WTC11 (cell line): ENCODE measurements around the gene INHA. TPM values are rescaled to one million over a fixed set of nuclear protein-coding genes. Genes with fewer than 3 reads are reported as not detected.

ENCODE experiments used
- ATAC-seq: fragments of 200-7000 bp; cut with Tn5 transposase; 2 replicates; pipeline ENCODE4 v1.10.0; 2021; ENCODE audit warnings: mild to moderate bottlenecking, moderate library complexity
- CTCF ChIA-PET: fragments of 300-600 bp; sonication (Branson Sonifier 250); formaldehyde crosslinking; loops from one replicate; lab custom pipeline; 2021; ENCODE audit warnings: antibody characterized with exemption; lab: Charles Lee
- POLR2A ChIA-PET: fragments of 350-600 bp; sonication (Branson Sonifier 250); formaldehyde crosslinking; loops from one replicate; lab custom pipeline; 2021; ENCODE audit warnings: antibody characterized with exemption; lab: Charles Lee
- DNase-seq: peaks from one replicate; pipeline ENCODE4 v3.0.0; 2021; ENCODE audit warnings: low spot score
- H3K27ac Mint-ChIP-seq: 2 replicates; pipeline ENCODE4 v1.8.0; 2021; ENCODE audit warnings: mixed read lengths
- H3K27me3 Mint-ChIP-seq: 2 replicates; pipeline ENCODE4 v1.8.0; 2021; ENCODE audit warnings: low read depth, mild to moderate bottlenecking, moderate library complexity, mixed read lengths
- H3K36me3 Mint-ChIP-seq: 2 replicates; pipeline ENCODE4 v1.8.0; 2021; ENCODE audit warnings: mixed read lengths
- H3K4me1 Mint-ChIP-seq: 2 replicates; pipeline ENCODE4 v1.8.0; 2022; ENCODE audit warnings: mixed read lengths
- H3K4me3 Mint-ChIP-seq: 2 replicates; pipeline ENCODE4 v1.8.0; 2021; ENCODE audit warnings: mild to moderate bottlenecking, moderate library complexity, mixed read lengths
- H3K9me3 Mint-ChIP-seq: 2 replicates; pipeline ENCODE4 v1.8.0; 2021; ENCODE audit warnings: mixed read lengths
- ARID4B ChIP-seq: sonication (generic); formaldehyde crosslinking; IDR thresholded peaks from 2 replicates; pipeline ENCODE4 v1.8.0; 2023; ENCODE audit warnings: missing genetic modification reagents, mild to moderate bottlenecking, borderline replicate concordance
- ATF1 ChIP-seq: sonication (generic); formaldehyde crosslinking; IDR thresholded peaks from 2 replicates; pipeline ENCODE4 v1.8.1; 2023; ENCODE audit warnings: mild to moderate bottlenecking, moderate library complexity, missing genetic modification reagents
- ATF3 ChIP-seq: sonication (generic); formaldehyde crosslinking; conservative IDR thresholded peaks from 2 replicates; pipeline ENCODE4 v1.8.1; 2022; ENCODE audit warnings: mild to moderate bottlenecking, missing genetic modification reagents
- CREM ChIP-seq: sonication (generic); formaldehyde crosslinking; IDR thresholded peaks from 2 replicates; pipeline ENCODE4 v1.8.1; 2022; ENCODE audit warnings: mild to moderate bottlenecking, missing genetic modification reagents, moderate library complexity
- E2F4 ChIP-seq: sonication (generic); formaldehyde crosslinking; IDR thresholded peaks from 2 replicates; pipeline ENCODE4 v1.8.1; 2022; ENCODE audit warnings: low read depth, mild to moderate bottlenecking, moderate library complexity, missing genetic modification reagents, borderline replicate concordance
- ELF4 ChIP-seq: sonication (generic); formaldehyde crosslinking; IDR thresholded peaks from 2 replicates; pipeline ENCODE4 v1.8.1; 2022; ENCODE audit warnings: low read depth, mild to moderate bottlenecking, moderate library complexity, missing genetic modification reagents
- ESRRA ChIP-seq: sonication (generic); formaldehyde crosslinking; IDR thresholded peaks from 2 replicates; pipeline ENCODE4 v1.8.1; 2022; ENCODE audit warnings: mild to moderate bottlenecking, missing genetic modification reagents, borderline replicate concordance
- FOXJ3 ChIP-seq: sonication (generic); formaldehyde crosslinking; IDR thresholded peaks from 2 replicates; pipeline ENCODE4 v1.9.0; 2021; ENCODE audit warnings: missing genetic modification reagents, mild to moderate bottlenecking, borderline replicate concordance
- FOXK1 ChIP-seq: sonication (generic); formaldehyde crosslinking; IDR thresholded peaks from 2 replicates; pipeline ENCODE4 v1.8.0; 2022; ENCODE audit warnings: mild to moderate bottlenecking, moderate library complexity, missing genetic modification reagents
- FOXP1 ChIP-seq: sonication (generic); formaldehyde crosslinking; IDR thresholded peaks from 2 replicates; pipeline ENCODE4 v1.8.0; 2022; ENCODE audit warnings: missing genetic modification reagents, mild to moderate bottlenecking, moderate library complexity, borderline replicate concordance
- FOXP4 ChIP-seq: sonication (generic); formaldehyde crosslinking; IDR thresholded peaks from 2 replicates; pipeline ENCODE4 v1.8.0; 2022; ENCODE audit warnings: mild to moderate bottlenecking, missing genetic modification reagents
- GABPB1 ChIP-seq: sonication (generic); formaldehyde crosslinking; IDR thresholded peaks from 2 replicates; pipeline ENCODE4 v1.8.1; 2023; ENCODE audit warnings: mild to moderate bottlenecking, missing genetic modification reagents
- IRF2 ChIP-seq: sonication (generic); formaldehyde crosslinking; IDR thresholded peaks from 2 replicates; pipeline ENCODE4 v1.8.0; 2022; ENCODE audit warnings: low read depth, missing genetic modification reagents, borderline replicate concordance
- MYBL2 ChIP-seq: sonication (generic); formaldehyde crosslinking; IDR thresholded peaks from 2 replicates; pipeline ENCODE4 v1.8.1; 2023; ENCODE audit warnings: mild to moderate bottlenecking, moderate library complexity, missing genetic modification reagents
- NFE2L1 ChIP-seq: sonication (generic); formaldehyde crosslinking; IDR thresholded peaks from 2 replicates; pipeline ENCODE4 v1.8.1; 2023; ENCODE audit warnings: missing genetic modification reagents
- NFYB ChIP-seq: sonication (generic); formaldehyde crosslinking; conservative IDR thresholded peaks from 2 replicates; pipeline ENCODE4 v1.8.0; 2022; ENCODE audit warnings: low read depth, missing genetic modification reagents
- NR3C1 ChIP-seq: sonication (generic); formaldehyde crosslinking; conservative IDR thresholded peaks from 2 replicates; pipeline ENCODE4 v1.8.1; 2023; ENCODE audit warnings: low read depth, mild to moderate bottlenecking, missing genetic modification reagents
- PREB ChIP-seq: sonication (generic); formaldehyde crosslinking; IDR thresholded peaks from 2 replicates; pipeline ENCODE4 v1.8.1; 2022; ENCODE audit warnings: mild to moderate bottlenecking, missing genetic modification reagents, moderate library complexity, borderline replicate concordance
- SOX15 ChIP-seq: fragments of 250-450 bp; sonication (Bioruptor Pico); IDR thresholded peaks from 2 replicates; pipeline ENCODE4 v1.9.0; 2021; ENCODE audit warnings: mild to moderate bottlenecking
- SP1 ChIP-seq: sonication (generic); formaldehyde crosslinking; conservative IDR thresholded peaks from 2 replicates; pipeline ENCODE4 v1.8.1; 2022; ENCODE audit warnings: missing genetic modification reagents
- ZBTB21 ChIP-seq: sonication (generic); formaldehyde crosslinking; IDR thresholded peaks from 2 replicates; pipeline ENCODE4 v1.8.1; 2023; ENCODE audit warnings: mild to moderate bottlenecking, missing genetic modification reagents, borderline replicate concordance
- ZNF138 ChIP-seq: sonication (generic); formaldehyde crosslinking; conservative IDR thresholded peaks from 2 replicates; pipeline ENCODE4 v1.8.1; 2022; ENCODE audit warnings: mild to moderate bottlenecking, moderate library complexity, missing genetic modification reagents
- ZNF396 ChIP-seq: fragments of 250-450 bp; sonication (Bioruptor Pico); IDR thresholded peaks from 2 replicates; pipeline ENCODE4 v1.8.0; 2021; ENCODE audit warnings: mild to moderate bottlenecking, moderate library complexity, borderline replicate concordance
- ZNF416 ChIP-seq: fragments of 250-450 bp; sonication (Bioruptor Pico); IDR thresholded peaks from 2 replicates; pipeline ENCODE4 v1.9.0; 2021; ENCODE audit warnings: mild to moderate bottlenecking, inconsistent platforms
- total RNA-seq: library from RNA; stranded (reverse); gene quantifications from 3 replicates; pipeline ENCODE4 v1.2.3, GENCODE V29; 2021
- TF ChIP-seq, protein P1 (sequence below): sonication (generic); formaldehyde crosslinking; IDR thresholded peaks from 2 replicates; pipeline ENCODE4 v1.8.0; 2022; ENCODE audit warnings: mild to moderate bottlenecking, missing genetic modification reagents
- TF ChIP-seq, protein P2 (sequence below): sonication (generic); formaldehyde crosslinking; IDR thresholded peaks from 2 replicates; pipeline ENCODE4 v1.8.1; 2023; ENCODE audit warnings: mild to moderate bottlenecking, missing genetic modification reagents

The INHA gene
- total RNA-seq, 1 experiment from 2014 or later, result 1.4 TPM

GRCh38 chr2:219543596-219544358, 28.3 kb upstream of the INHA start, which contains the start of the genes CHPF and TMEM198:
Gene CHPF, minus strand, starts transcription at chr2:219543809. Its CDS starts 271 bp downstream, at chr2:219543538.
Gene TMEM198, plus strand, starts transcription at chr2:219544028. Its CDS starts 700 bp downstream, at chr2:219544728.
- DNase-seq (peak; percentile 99), ATAC-seq (peak; percentile 84)
- CTCF ChIA-PET, result interaction anchor here (0.8 to 41.3 kb wide), 23 partner anchors 9 to 141 kb away, joined by 3 to 2316 read pairs (median 5); partner anchors contain the start of genes GMPPA, INHA, OBSL1 and SLC4A3
- H3K36me3 Mint-ChIP-seq, result peaks cover 30% of the 10 kb centered on the region
- POLR2A ChIA-PET, result interaction anchor here (0.6 to 2.6 kb wide), 7 partner anchors 9 to 54 kb away, joined by 3 to 15 read pairs (median 3); partner anchors contain the start of genes GMPPA and STK11IP
- H3K27me3 Mint-ChIP-seq, result peaks cover 28% of the 10 kb centered on the region
- no peak within 1 kb of the TSS for H3K27ac Mint-ChIP-seq
- H3K4me3 Mint-ChIP-seq, result peak within 1 kb of the TSS; percentile 86
- H3K4me1 Mint-ChIP-seq, result peaks cover 18% of the 10 kb centered on the region
- H3K9me3 Mint-ChIP-seq, result no peaks in the 10 kb centered on the region
- TF ChIP-seq FOXP4 (CRISPR knock-in tag) (0 out of 2 replicates have a peak, but pooled peaks have one; percentile 47), IRF2 (CRISPR knock-in tag) (no peak), FOXK1 (CRISPR knock-in tag) (peak; percentile 93; the same call in 1 of the 2 replicates), FOXJ3 (CRISPR knock-in tag) (no peak), ATF1 (peak; percentile 36; the same call in 1 of the 2 replicates), PREB (CRISPR knock-in tag) (no peak), ZNF138 (CRISPR knock-in tag) (peak; percentile 55; the same call in 1 of the 2 replicates), CREM (CRISPR knock-in tag) (peak; percentile 96), E2F4 (CRISPR knock-in tag) (peak; percentile 53; the same call in 1 of the 2 replicates), FOXP1 (CRISPR knock-in tag) (peak; percentile 88), ATF3 (CRISPR knock-in tag) (0 out of 2 replicates have a peak, but pooled peaks have one; percentile 32), ESRRA (CRISPR knock-in tag) (0 out of 2 replicates have a peak, but pooled peaks have one; percentile 27), ZNF416 (CRISPR knock-in tag) (no peak), MYBL2 (CRISPR knock-in tag) (peak; percentile 67; the same call in 1 of the 2 replicates), ARID4B (0 out of 2 replicates have a peak, but pooled peaks have one; percentile 57), NFYB (peak; percentile 47), ELF4 (CRISPR knock-in tag) (no peak), ZBTB21 (peak; percentile 99), GABPB1 (peak; percentile 83), SOX15 (CRISPR knock-in tag) (no peak), NR3C1 (CRISPR knock-in tag) (0 out of 2 replicates have a peak, but pooled peaks have one; percentile 30), ZNF396 (CRISPR knock-in tag) (no peak), NFE2L1 (CRISPR knock-in tag) (peak; percentile 79; the same call in 1 of the 2 replicates), SP1 (CRISPR knock-in tag) (peak; percentile 96)
- TF ChIP-seq, protein P1, sequence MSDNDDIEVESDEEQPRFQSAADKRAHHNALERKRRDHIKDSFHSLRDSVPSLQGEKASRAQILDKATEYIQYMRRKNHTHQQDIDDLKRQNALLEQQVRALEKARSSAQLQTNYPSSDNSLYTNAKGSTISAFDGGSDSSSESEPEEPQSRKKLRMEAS (CRISPR knock-in tag), result 0 out of 2 replicates have a peak, but pooled peaks have one; percentile 18
- TF ChIP-seq, protein P2, sequence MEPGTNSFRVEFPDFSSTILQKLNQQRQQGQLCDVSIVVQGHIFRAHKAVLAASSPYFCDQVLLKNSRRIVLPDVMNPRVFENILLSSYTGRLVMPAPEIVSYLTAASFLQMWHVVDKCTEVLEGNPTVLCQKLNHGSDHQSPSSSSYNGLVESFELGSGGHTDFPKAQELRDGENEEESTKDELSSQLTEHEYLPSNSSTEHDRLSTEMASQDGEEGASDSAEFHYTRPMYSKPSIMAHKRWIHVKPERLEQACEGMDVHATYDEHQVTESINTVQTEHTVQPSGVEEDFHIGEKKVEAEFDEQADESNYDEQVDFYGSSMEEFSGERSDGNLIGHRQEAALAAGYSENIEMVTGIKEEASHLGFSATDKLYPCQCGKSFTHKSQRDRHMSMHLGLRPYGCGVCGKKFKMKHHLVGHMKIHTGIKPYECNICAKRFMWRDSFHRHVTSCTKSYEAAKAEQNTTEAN (CRISPR knock-in tag), result peak; percentile 83
